H9 (cell line): ENCODE measurements around the gene BICD2. TPM values are rescaled to one million over a fixed set of nuclear protein-coding genes. Genes with fewer than 3 reads are reported as not detected.

Experiments used
- DNase-seq: peaks from one replicate; pipeline ENCODE4 v3.0.0-alpha.2; 2017
- H2AFZ ChIP-seq: one replicate; pipeline ENCODE4 v1.6.1; 2013; ENCODE audit warnings: mild to moderate bottlenecking, low read length, control low read depth, moderate library complexity
- H2AK5ac ChIP-seq: 2 replicates; pipeline ENCODE4 v1.6.1; 2013; ENCODE audit warnings: low read length, control low read depth, mixed read lengths; ENCODE audit not compliant: insufficient read length
- H2BK120ac ChIP-seq: one replicate; pipeline ENCODE4 v1.6.1; 2013; ENCODE audit warnings: low read depth, mild to moderate bottlenecking, low read length, control low read depth, inconsistent platforms; ENCODE audit not compliant: poor library complexity, severe bottlenecking
- H2BK12ac ChIP-seq: 2 replicates; pipeline ENCODE4 v1.6.1; 2013; ENCODE audit warnings: low read length, control low read depth, mixed read lengths, low read depth; ENCODE audit not compliant: insufficient read length
- H2BK15ac ChIP-seq: 2 replicates; pipeline ENCODE4 v1.6.1; 2013; ENCODE audit warnings: low read depth, low read length, control low read depth
- H2BK20ac ChIP-seq: one replicate; pipeline ENCODE4 v1.6.1; 2013; ENCODE audit warnings: low read depth, mild to moderate bottlenecking, low read length, control low read depth, inconsistent platforms; ENCODE audit not compliant: poor library complexity, severe bottlenecking
- H2BK5ac ChIP-seq: 2 replicates; pipeline ENCODE4 v1.6.1; 2013; ENCODE audit warnings: low read length, control low read depth, mixed read lengths; ENCODE audit not compliant: insufficient read length
- H3K14ac ChIP-seq: 2 replicates; pipeline ENCODE4 v1.6.1; 2013; ENCODE audit warnings: low read length, control low read depth; ENCODE audit not compliant: insufficient read depth
- H3K18ac ChIP-seq: 2 replicates; pipeline ENCODE4 v1.6.1; 2013; ENCODE audit warnings: low read depth, mild to moderate bottlenecking, mixed read lengths, low read length, control low read depth; ENCODE audit not compliant: insufficient read length
- H3K23ac ChIP-seq: 2 replicates; pipeline ENCODE4 v1.6.1; 2013; ENCODE audit warnings: low read length, control low read depth, mixed read lengths, low read depth; ENCODE audit not compliant: insufficient read length
- H3K23me2 ChIP-seq: 2 replicates; pipeline ENCODE4 v1.6.1; 2013; ENCODE audit warnings: low read depth, mild to moderate bottlenecking, mixed read lengths, low read length, control low read depth; ENCODE audit not compliant: insufficient read length, poor library complexity, severe bottlenecking
- H3K27ac ChIP-seq: 2 replicates; pipeline ENCODE4 v1.5.1; 2013; ENCODE audit warnings: low read length, control low read depth, mixed read lengths, low read depth; ENCODE audit not compliant: insufficient read length
- H3K27me3 ChIP-seq: 2 replicates; pipeline ENCODE4 v1.6.1; 2013; ENCODE audit warnings: low read length, control low read depth, inconsistent platforms; ENCODE audit not compliant: insufficient read depth
- H3K4ac ChIP-seq: 2 replicates; pipeline ENCODE4 v1.6.1; 2013; ENCODE audit warnings: low read depth, mild to moderate bottlenecking, control low read depth, inconsistent platforms, low read length, moderate library complexity
- H3K4me1 ChIP-seq: 2 replicates; pipeline ENCODE4 v1.6.1; 2013; ENCODE audit warnings: low read length, control low read depth, inconsistent platforms; ENCODE audit not compliant: insufficient read depth
- H3K4me2 ChIP-seq: 2 replicates; pipeline ENCODE4 v1.6.1; 2013; ENCODE audit warnings: low read length, control low read depth, mixed read lengths; ENCODE audit not compliant: insufficient read length, insufficient read depth
- H3K56ac ChIP-seq: 2 replicates; pipeline ENCODE4 v1.6.1; 2013; ENCODE audit warnings: low read depth, mild to moderate bottlenecking, mixed read lengths, low read length, control low read depth; ENCODE audit not compliant: insufficient read length
- H3K79me1 ChIP-seq: 2 replicates; pipeline ENCODE4 v1.6.1; 2013; ENCODE audit warnings: low read depth, mild to moderate bottlenecking, moderate library complexity, low read length, control low read depth, inconsistent platforms; ENCODE audit not compliant: insufficient read depth, poor library complexity, severe bottlenecking
- H3K79me2 ChIP-seq: 2 replicates; pipeline ENCODE4 v1.6.1; 2013; ENCODE audit warnings: low read length, control low read depth, inconsistent platforms; ENCODE audit not compliant: insufficient read depth
- H3K9ac ChIP-seq: 2 replicates; pipeline ENCODE4 v1.6.1; 2013; ENCODE audit warnings: low read length, control low read depth, mixed read lengths; ENCODE audit not compliant: insufficient read length; ENCODE audit errors: extremely low read depth
- H3K9me3 ChIP-seq: one replicate; pipeline ENCODE4 v1.6.1; 2013; ENCODE audit warnings: low read depth, low read length, inconsistent platforms; ENCODE audit not compliant: control insufficient read depth
- H3T11ph ChIP-seq: one replicate; pipeline ENCODE4 v1.6.1; 2013; ENCODE audit warnings: mild to moderate bottlenecking, low read length, control low read depth, inconsistent platforms
- H4K20me1 ChIP-seq: one replicate; pipeline ENCODE4 v1.6.1; 2013; ENCODE audit not compliant: control insufficient read depth, insufficient read length, insufficient read depth
- H4K5ac ChIP-seq: 2 replicates; pipeline ENCODE4 v1.6.1; 2013; ENCODE audit warnings: low read depth, mild to moderate bottlenecking, mixed read lengths, low read length, control low read depth; ENCODE audit not compliant: insufficient read length
- H4K8ac ChIP-seq: replicated peaks from 2 replicates; pipeline ENCODE4 v1.6.1; 2013; ENCODE audit warnings: low read length, control low read depth, mixed read lengths, low read depth; ENCODE audit not compliant: insufficient read length
- H4K91ac ChIP-seq: 2 replicates; pipeline ENCODE4 v1.6.1; 2013; ENCODE audit warnings: low read depth, mild to moderate bottlenecking, moderate library complexity, mixed read lengths, low read length, control low read depth; ENCODE audit not compliant: insufficient read length
- H3K27ac Mint-ChIP-seq, 3 experiments: 2 replicates in 2 of 3; 3 replicates in 1 of 3; pipeline ENCODE4 v1.8.0; 2020 to 2021; ENCODE audit warnings: mixed read lengths in 3 of 3, mild to moderate bottlenecking in 1 of 3, moderate library complexity in 1 of 3
- H3K27me3 Mint-ChIP-seq: 2 replicates; pipeline ENCODE4 v1.8.0; 2021; ENCODE audit warnings: low read depth, mild to moderate bottlenecking, moderate library complexity, mixed read lengths
- H3K36me3 Mint-ChIP-seq, 3 experiments: 2 replicates in 2 of 3; 3 replicates in 1 of 3; pipeline ENCODE4 v1.8.0; 2020 to 2021; ENCODE audit warnings: low read depth in 3 of 3, mixed read lengths in 3 of 3; ENCODE audit not compliant: insufficient read depth in 1 of 3
- H3K4me1 Mint-ChIP-seq, 2 experiments: 2 replicates each; pipeline ENCODE4 v1.8.0; 2020; ENCODE audit warnings: mixed read lengths in 2 of 2
- H3K4me3 Mint-ChIP-seq, 2 experiments: 2 replicates in 1 of 2; 3 replicates in 1 of 2; pipeline ENCODE4 v1.8.0; 2020 to 2021; ENCODE audit warnings: mild to moderate bottlenecking in 2 of 2, mixed read lengths in 2 of 2, moderate library complexity in 1 of 2
- H3K9me3 Mint-ChIP-seq, 2 experiments: 2 replicates in 1 of 2; 3 replicates in 1 of 2; pipeline ENCODE4 v1.8.0; 2020; ENCODE audit warnings: mild to moderate bottlenecking in 2 of 2, mixed read lengths in 2 of 2, moderate library complexity in 1 of 2
- CTCF ChIP-seq: fragments of 200-600 bp; sonication (generic); conservative IDR thresholded peaks from 3 replicates; pipeline ENCODE4 v1.8.0; 2021; ENCODE audit warnings: antibody characterized with exemption, mild to moderate bottlenecking
- WGBS: extraction: QIAGEN DNeasy Blood & Tissue Kit; methylation state at CpG from one replicate; pipeline ENCODE4 v1.1.7; 2013; ENCODE audit warnings: missing lambda C conversion rate, low lambda C conversion rate, mixed read lengths; ENCODE audit not compliant: insufficient read length; ENCODE audit errors: extremely low coverage; 5-methylcytosine and 5-hydroxymethylcytosine counted together
- total RNA-seq: library from RNA; stranded (reverse); gene quantifications from 2 replicates; pipeline ENCODE4 v1.2.1, GENCODE V29; 2021

BICD2 gene
- total RNA-seq, 1 experiment from 2014 or later: 22.3 TPM

GRCh38 chr9:92774274-92774673, 9.6 kb upstream of the BICD2 start:
- H3K9me3 Mint-ChIP-seq: peaks cover 0 to under 1% of the 10 kb centered on the region in 2 experiments; a peak in 3 of 5 replicates
- no peak overlapping the region for H2BK15ac ChIP-seq
- H3K23ac ChIP-seq: no peak overlapping the region
- no peak overlapping the region for H2BK12ac ChIP-seq
- H3K27ac ChIP-seq: no peak overlapping the region
- no peak for TF ChIP-seq CTCF
- H3K27me3 Mint-ChIP-seq: peaks cover 4% of the 10 kb centered on the region; the same call in 1 of the 2 replicates
- H3T11ph ChIP-seq: no peak overlapping the region
- no peak overlapping the region for H3K9ac ChIP-seq
- no peaks in the 10 kb centered on the region for H3K27me3 ChIP-seq
- no peaks in the 10 kb centered on the region for H3K79me1 ChIP-seq
- DNase-seq: no peak
- H2AFZ ChIP-seq: no peak overlapping the region
- H3K18ac ChIP-seq: no peak overlapping the region
- H3K27ac Mint-ChIP-seq: no peak overlapping the region; a peak in 1 of 7 replicates
- H3K9me3 ChIP-seq: no peaks in the 10 kb centered on the region
- H3K4me2 ChIP-seq: no peak overlapping the region
- H4K20me1 ChIP-seq: peaks cover 2% of the 10 kb centered on the region
- no peak overlapping the region for H3K14ac ChIP-seq
- H2AK5ac ChIP-seq: no peak overlapping the region
- H4K5ac ChIP-seq: no peak overlapping the region
- H4K8ac ChIP-seq: no peak overlapping the region
- H3K4me1 ChIP-seq: no peaks in the 10 kb centered on the region; the same call in 1 of the 2 replicates
- no CpG with 5 or more reads among the region's 1 CpG for WGBS
- H4K91ac ChIP-seq: no peak overlapping the region
- H3K4me3 Mint-ChIP-seq: no peak overlapping the region
- H2BK120ac ChIP-seq: no peak overlapping the region
- no peak overlapping the region for H2BK5ac ChIP-seq
- no peaks in the 10 kb centered on the region for H3K36me3 Mint-ChIP-seq
- H2BK20ac ChIP-seq: no peak overlapping the region
- no peaks in the 10 kb centered on the region for H3K23me2 ChIP-seq
- H3K79me2 ChIP-seq: no peaks in the 10 kb centered on the region
- H3K56ac ChIP-seq: no peak overlapping the region
- no peak overlapping the region for H3K4ac ChIP-seq
- H3K4me1 Mint-ChIP-seq: peaks cover 8 to 14% of the 10 kb centered on the region in 2 experiments
